Measurements from ENCODE around the gene GNAI3.

The GNAI3 gene

DNA sequence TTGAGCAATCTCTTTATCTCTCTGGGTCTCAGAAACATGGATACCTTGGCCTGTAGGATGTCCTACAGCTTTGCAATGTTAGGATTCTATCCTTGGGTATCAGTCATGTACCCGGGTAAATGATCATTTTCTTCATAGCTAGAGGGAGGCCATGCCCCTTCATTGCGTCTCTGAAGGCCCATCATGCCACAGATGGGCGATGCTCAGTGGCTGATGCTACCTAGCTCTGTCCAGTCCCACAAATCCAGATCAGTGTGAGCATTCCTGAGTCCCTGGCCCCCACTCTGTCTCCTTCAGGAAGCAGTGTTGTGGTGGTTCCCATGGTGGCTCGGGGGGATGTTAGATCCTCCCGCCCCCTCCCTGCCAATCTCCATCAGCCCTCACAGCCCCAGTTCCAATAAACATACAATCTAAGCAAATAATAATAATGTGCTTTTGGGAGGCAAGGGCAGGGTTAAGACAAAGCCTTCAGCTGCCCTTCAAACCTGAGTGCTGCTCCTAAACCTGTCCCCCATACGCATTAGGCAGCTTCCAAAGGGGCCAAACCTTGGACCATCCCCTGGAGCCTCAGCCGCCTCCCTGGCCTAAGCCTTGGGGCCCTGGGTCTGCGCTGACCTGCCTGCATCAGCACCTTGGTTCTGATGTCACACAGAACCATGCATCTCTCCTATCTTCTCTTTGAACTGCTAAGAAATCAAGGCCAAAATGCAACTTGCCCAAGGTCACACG, 9.4 kb upstream of the GNAI3 start:
- no peak for DNase-seq (ENCODE audit: low read depth)
- TF ChIP-seq, protein P1, sequence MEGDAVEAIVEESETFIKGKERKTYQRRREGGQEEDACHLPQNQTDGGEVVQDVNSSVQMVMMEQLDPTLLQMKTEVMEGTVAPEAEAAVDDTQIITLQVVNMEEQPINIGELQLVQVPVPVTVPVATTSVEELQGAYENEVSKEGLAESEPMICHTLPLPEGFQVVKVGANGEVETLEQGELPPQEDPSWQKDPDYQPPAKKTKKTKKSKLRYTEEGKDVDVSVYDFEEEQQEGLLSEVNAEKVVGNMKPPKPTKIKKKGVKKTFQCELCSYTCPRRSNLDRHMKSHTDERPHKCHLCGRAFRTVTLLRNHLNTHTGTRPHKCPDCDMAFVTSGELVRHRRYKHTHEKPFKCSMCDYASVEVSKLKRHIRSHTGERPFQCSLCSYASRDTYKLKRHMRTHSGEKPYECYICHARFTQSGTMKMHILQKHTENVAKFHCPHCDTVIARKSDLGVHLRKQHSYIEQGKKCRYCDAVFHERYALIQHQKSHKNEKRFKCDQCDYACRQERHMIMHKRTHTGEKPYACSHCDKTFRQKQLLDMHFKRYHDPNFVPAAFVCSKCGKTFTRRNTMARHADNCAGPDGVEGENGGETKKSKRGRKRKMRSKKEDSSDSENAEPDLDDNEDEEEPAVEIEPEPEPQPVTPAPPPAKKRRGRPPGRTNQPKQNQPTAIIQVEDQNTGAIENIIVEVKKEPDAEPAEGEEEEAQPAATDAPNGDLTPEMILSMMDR (IDR thresholded peaks at IDR 0.05; ENCODE audit: control insufficient read depth, extremely low read depth, insufficient read depth): no peak
- no peak overlapping the region for H3K4me3 ChIP-seq (ENCODE audit: low read depth, low read length)

DNA sequence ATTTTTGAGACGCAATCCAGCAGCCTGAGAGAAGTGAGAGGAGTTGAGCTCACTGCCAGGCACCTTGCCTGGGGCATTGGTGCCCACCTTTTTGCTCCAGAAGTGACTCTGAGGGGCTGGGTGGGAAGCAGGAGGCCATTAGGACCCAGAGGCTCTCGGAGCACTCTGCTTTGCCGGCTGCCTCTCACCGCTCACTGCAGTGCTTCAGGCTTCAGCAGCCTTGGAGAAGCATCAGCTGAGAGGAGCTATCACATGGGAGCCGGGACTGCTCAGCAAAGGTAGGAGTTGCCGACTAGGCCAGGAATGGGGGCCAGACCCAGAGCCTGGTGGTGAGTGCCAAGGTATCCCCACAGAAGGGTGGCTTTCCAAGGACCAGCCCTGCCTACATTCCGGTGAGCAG, 8.7 kb upstream of the GNAI3 start, which contains the start of gene GPR61:
GPR61 (plus strand) TSS at position 197 of the 400 bp plus-strand sequence. CDS start 3,151 bp downstream, outside the sequence.
- TF ChIP-seq, protein P1 (IDR thresholded peaks at IDR 0.05; ENCODE audit: control insufficient read depth, extremely low read depth, insufficient read depth): no peak
- DNase-seq (ENCODE audit: low read depth): no peak
- H3K4me3 ChIP-seq (ENCODE audit: low read depth, low read length): no peak within 1 kb of the TSS

DNA sequence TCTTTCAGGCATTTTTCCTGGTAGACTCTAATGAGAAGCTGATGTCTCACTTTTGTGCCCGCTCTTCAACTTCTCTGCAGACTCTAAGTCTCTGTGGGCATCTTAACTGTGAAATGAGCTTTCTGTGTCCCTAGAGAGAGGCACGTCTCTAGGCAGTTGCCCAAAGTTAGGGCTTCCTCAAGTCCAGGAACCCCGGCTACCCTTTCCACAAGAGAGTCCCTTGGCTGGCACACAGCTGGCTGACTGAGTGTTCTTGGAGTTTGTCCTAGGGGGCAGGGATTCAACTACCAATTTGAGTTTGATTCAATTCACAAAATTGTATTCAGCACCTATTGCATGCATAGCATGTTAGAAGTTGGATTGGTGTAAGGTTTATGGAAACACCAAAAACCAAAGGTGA, 7.3 kb upstream of the GNAI3 start:
- DNase-seq (ENCODE audit: low read depth): no peak
- TF ChIP-seq, protein P1 (IDR thresholded peaks at IDR 0.05; ENCODE audit: control insufficient read depth, extremely low read depth, insufficient read depth): no peak
- H3K4me3 ChIP-seq (ENCODE audit: low read depth, low read length): no peak overlapping the region

DNA sequence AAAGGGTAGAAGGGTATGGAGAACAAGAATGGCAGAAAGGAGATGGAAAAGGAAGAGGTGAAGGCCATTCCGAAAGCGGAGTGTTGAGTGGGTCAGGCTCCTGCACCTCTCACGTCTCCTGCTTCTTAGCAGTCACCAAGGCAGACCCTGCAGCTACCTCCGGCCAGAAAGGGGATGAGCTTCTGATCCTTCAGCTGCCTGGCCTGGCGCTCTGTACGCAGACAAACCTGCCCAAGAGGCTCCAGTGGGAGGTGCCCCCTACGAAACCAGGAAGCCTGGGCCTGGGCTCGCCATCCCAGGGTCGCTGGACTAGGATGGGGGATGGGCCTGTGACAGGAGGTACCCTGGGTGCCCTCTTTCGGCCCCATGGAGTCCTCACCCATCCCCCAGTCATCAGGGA, 5.8 kb upstream of the GNAI3 start:
- TF ChIP-seq, protein P1 (IDR thresholded peaks at IDR 0.05; ENCODE audit: control insufficient read depth, extremely low read depth, insufficient read depth): no peak
- no peak for DNase-seq (ENCODE audit: low read depth)
- no peak overlapping the region for H3K4me3 ChIP-seq (ENCODE audit: low read depth, low read length)

DNA sequence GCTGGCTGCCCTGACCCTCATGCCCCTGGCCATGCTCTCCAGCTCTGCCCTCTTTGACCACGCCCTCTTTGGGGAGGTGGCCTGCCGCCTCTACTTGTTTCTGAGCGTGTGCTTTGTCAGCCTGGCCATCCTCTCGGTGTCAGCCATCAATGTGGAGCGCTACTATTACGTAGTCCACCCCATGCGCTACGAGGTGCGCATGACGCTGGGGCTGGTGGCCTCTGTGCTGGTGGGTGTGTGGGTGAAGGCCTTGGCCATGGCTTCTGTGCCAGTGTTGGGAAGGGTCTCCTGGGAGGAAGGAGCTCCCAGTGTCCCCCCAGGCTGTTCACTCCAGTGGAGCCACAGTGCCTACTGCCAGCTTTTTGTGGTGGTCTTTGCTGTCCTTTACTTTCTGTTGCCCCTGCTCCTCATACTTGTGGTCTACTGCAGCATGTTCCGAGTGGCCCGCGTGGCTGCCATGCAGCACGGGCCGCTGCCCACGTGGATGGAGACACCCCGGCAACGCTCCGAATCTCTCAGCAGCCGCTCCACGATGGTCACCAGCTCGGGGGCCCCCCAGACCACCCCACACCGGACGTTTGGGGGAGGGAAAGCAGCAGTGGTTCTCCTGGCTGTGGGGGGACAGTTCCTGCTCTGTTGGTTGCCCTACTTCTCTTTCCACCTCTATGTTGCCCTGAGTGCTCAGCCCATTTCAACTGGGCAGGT, 5.0 kb upstream of the GNAI3 start:
- TF ChIP-seq, protein P1 (IDR thresholded peaks at IDR 0.05; ENCODE audit: control insufficient read depth, extremely low read depth, insufficient read depth): no peak
- H3K4me3 ChIP-seq (ENCODE audit: low read depth, low read length): no peak overlapping the region
- DNase-seq (ENCODE audit: low read depth): no peak

DNA sequence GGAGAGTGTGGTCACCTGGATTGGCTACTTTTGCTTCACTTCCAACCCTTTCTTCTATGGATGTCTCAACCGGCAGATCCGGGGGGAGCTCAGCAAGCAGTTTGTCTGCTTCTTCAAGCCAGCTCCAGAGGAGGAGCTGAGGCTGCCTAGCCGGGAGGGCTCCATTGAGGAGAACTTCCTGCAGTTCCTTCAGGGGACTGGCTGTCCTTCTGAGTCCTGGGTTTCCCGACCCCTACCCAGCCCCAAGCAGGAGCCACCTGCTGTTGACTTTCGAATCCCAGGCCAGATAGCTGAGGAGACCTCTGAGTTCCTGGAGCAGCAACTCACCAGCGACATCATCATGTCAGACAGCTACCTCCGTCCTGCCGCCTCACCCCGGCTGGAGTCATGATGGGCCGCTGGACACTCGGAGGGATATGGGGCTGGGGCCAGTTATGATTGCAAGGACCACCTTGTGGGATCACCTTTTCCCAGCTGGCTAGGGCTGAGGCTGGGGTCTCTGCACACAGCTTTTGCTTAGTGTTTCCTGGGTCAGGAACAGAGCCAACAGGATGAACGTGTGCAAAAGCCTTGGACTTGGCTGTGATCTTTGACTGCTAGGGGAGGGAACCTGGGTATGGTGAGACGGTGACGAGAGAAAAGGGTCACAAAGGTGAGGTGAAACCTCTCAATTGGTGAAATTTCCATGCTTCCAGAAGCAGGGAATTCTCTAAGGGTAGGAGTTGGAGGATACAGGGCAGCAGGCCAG, 4.3 kb upstream of the GNAI3 start:
- no peak for DNase-seq (ENCODE audit: low read depth)

More for the DNA sequence above, 4.3 kb upstream of the GNAI3 start:
- H3K4me3 ChIP-seq (ENCODE audit: low read depth, low read length): no peak overlapping the region
- TF ChIP-seq, protein P1 (IDR thresholded peaks at IDR 0.05; ENCODE audit: control insufficient read depth, extremely low read depth, insufficient read depth): no peak

Measured in LNCaP clone FGC (cell line).